Bronchial epithelial cell (primary cell): ENCODE measurements around the gene MAP3K10. TPM values are rescaled to one million over a fixed set of nuclear protein-coding genes. Genes with fewer than 3 reads are reported as not detected.

ENCODE experiments used
- DNase-seq: peaks from one replicate; pipeline ENCODE4 v3.0.0-alpha.2; 2010; ENCODE audit warnings: low read depth
- FAIRE-seq: peaks from 2 replicates; lab custom pipeline; 2011; peaks lifted over from hg19 to GRCh38; lab: Jason Lieb, UNC
- H3K27me3 ChIP-seq: 2 replicates; pipeline ENCODE4 v1.5.1; 2011; ENCODE audit warnings: low read length; ENCODE audit not compliant: control insufficient read depth, insufficient read depth
- H3K36me3 ChIP-seq: 2 replicates; pipeline ENCODE4 v1.5.1; 2011; ENCODE audit warnings: low read length; ENCODE audit not compliant: control insufficient read depth, insufficient read depth
- H3K4me3 ChIP-seq: 2 replicates; pipeline ENCODE4 v1.5.1; 2011; ENCODE audit warnings: mild to moderate bottlenecking, low read depth, low read length, control low read depth
- total RNA-seq: library from RNA; depleted of rRNA; stranded (reverse); fragments of >200 nt; gene quantifications from 2 replicates; pipeline ENCODE4 v1.2.1, GENCODE V29; 2014
- TF ChIP-seq, protein P1 (sequence below): IDR thresholded peaks from 2 replicates; pipeline ENCODE4 v1.5.1; 2011; ENCODE audit warnings: mild to moderate bottlenecking, moderate library complexity, low read length, control low read depth, inconsistent platforms; ENCODE audit not compliant: insufficient read depth, severe bottlenecking

The MAP3K10 gene
- total RNA-seq, 1 donor from 2014 or later, result 5.0 TPM

- DNase-seq (no peak), FAIRE-seq (no peak)
- H3K36me3 ChIP-seq, result no peaks in the 10 kb centered on the region
- H3K27me3 ChIP-seq, result peaks cover 1% of the 10 kb centered on the region
- TF ChIP-seq, protein P1, sequence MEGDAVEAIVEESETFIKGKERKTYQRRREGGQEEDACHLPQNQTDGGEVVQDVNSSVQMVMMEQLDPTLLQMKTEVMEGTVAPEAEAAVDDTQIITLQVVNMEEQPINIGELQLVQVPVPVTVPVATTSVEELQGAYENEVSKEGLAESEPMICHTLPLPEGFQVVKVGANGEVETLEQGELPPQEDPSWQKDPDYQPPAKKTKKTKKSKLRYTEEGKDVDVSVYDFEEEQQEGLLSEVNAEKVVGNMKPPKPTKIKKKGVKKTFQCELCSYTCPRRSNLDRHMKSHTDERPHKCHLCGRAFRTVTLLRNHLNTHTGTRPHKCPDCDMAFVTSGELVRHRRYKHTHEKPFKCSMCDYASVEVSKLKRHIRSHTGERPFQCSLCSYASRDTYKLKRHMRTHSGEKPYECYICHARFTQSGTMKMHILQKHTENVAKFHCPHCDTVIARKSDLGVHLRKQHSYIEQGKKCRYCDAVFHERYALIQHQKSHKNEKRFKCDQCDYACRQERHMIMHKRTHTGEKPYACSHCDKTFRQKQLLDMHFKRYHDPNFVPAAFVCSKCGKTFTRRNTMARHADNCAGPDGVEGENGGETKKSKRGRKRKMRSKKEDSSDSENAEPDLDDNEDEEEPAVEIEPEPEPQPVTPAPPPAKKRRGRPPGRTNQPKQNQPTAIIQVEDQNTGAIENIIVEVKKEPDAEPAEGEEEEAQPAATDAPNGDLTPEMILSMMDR, result no peak
- no peak overlapping the region for H3K4me3 ChIP-seq
Observed at GRCh38 chr19:40223135-40223822, 32.1 kb downstream of the MAP3K10 start.

- H3K36me3 ChIP-seq, result no peaks in the 10 kb centered on the region
- TF ChIP-seq, protein P1, result no peak
- no peak for FAIRE-seq
- DNase-seq, result peak; percentile 45
- no peak overlapping the region for H3K4me3 ChIP-seq
- no peaks in the 10 kb centered on the region for H3K27me3 ChIP-seq
Observed at GRCh38 chr19:40224342-40225150, 33.3 kb downstream of the MAP3K10 start.

GRCh38 chr19:40225440-40226305, 34.4 kb downstream of the MAP3K10 start:
- Histone ChIP-seq H3K36me3 (no peaks in the 10 kb centered on the region), H3K27me3 (no peaks in the 10 kb centered on the region), H3K4me3 (peak overlapping the region; percentile 13)
- DNase-seq (peak; percentile 3), FAIRE-seq (no peak)
- TF ChIP-seq, protein P1, result no peak

DNA sequence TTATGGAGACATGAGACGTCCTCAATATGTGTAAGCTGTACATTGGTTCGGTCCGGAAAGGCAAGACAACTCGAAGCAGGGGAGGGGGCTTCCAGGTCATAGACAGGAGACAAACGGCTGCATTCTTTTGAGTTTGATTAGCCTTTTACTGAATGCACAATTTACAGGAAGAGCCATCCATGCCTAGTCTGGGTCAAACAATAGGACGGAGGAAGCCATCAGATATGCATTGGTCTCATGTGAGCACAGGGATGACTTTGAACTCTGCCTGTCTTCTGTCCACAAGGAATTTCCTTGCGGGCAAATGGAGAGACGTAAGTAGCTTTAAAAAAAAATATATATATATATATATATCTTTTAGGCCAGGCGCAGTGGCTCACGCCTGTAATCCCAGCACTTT, 37.1 kb downstream of the MAP3K10 start:
- no peak overlapping the region for H3K4me3 ChIP-seq
- FAIRE-seq, result no peak
- H3K36me3 ChIP-seq, result no peaks in the 10 kb centered on the region

DNA sequence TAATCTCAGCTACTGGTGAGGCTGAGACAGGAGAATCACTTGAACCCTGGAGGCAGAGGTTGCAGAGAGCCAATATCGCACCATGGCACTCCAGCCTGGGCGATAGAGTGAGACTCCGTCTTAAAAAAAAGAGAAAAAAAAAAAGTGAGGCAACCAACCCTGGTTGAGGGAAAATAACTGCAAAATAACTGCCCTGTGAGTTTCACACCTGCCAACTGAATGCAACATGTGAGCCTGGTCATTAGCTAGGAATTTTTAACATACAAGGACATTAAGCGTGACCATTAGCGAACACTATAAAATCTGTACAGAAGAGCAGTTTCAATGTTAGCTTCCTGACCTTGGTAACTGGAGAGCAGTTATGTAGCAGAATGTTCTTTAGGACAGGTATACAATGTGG, 37.6 kb downstream of the MAP3K10 start:
- Histone ChIP-seq H3K36me3 (no peaks in the 10 kb centered on the region), H3K4me3 (no peak overlapping the region), H3K27me3 (no peaks in the 10 kb centered on the region)
- TF ChIP-seq, protein P1, result no peak
- no peak for DNase-seq
- no peak for FAIRE-seq

More for the DNA sequence above, 37.1 kb downstream of the MAP3K10 start:
- no peak for DNase-seq
- H3K27me3 ChIP-seq, result no peaks in the 10 kb centered on the region
- TF ChIP-seq, protein P1, result no peak
